GM13977 (cell line): Measurements from ENCODE around the gene KCND2.
"Not testable (repeated sequence)": the region's sequence is repeated elsewhere in the genome, so short reads cannot be mapped to it uniquely, and the experiment has no call there.

ENCODE experiments used
- DNase-seq: peaks from one replicate; pipeline ENCODE4 v3.0.0; 2012; ENCODE audit warnings: low spot score
- in situ Hi-C: fragments of 300-500 bp; cut with MboI; formaldehyde crosslinking; loops from one replicate; pipeline ENCODE4 v1.12.0; 2022; ENCODE audit warnings: low sequenced_read_pairs, low pct_unique_long_range_greater_than_20kb, mixed read lengths, inconsistent platforms; ENCODE audit not compliant: unreplicated experiment
- TF ChIP-seq, protein P1 (sequence below): IDR thresholded peaks from 2 replicates; pipeline ENCODE4 v1.5.1; 2012; ENCODE audit warnings: mild to moderate bottlenecking, control low read depth; ENCODE audit not compliant: insufficient read depth; ENCODE audit errors: extremely low read depth, missing control alignments

Gene KCND2

DNA sequence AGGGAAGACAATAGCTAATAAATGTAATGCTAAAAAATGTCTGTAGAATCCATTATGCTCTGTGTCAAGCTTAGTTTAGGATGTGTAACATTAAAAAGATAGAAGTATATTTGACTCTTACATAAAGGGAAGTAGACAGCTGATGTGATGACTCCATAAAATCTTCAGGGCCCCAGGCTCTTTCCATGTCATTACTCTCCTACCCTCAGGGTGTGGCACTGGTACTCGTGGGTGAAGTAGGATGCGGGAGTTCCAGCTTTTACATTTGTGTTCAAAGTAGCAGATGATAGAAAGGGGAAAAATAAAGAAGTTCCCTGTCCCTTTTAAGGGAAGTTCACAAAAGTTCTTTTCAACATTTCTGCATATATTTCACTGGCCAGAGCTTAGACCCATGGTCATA, 427.8 kb downstream of the KCND2 start:
- DNase-seq, result no peak
- in situ Hi-C loops, result no loop called here

DNA sequence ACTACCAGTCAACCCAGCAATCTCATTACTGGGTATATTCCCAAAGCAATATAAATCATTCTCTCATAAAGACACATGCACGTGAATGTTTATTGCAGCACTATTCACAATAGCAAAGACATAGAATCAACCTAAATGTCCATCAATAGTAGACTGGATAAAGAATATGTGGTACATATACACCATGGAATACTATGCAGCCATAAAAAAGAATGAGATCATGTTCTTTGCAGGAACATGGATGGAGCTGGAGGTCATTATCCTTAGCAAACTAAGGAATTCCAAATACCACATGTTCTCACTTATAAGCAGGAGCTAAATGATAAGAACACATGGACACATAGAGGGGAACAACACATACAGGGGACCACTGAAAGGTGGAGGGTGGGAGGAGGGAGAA, 429.4 kb downstream of the KCND2 start:
- DNase-seq, in situ Hi-C loops: not testable (repeated sequence)

More for the DNA sequence above, 427.8 kb downstream of the KCND2 start:
- TF ChIP-seq, protein P1, sequence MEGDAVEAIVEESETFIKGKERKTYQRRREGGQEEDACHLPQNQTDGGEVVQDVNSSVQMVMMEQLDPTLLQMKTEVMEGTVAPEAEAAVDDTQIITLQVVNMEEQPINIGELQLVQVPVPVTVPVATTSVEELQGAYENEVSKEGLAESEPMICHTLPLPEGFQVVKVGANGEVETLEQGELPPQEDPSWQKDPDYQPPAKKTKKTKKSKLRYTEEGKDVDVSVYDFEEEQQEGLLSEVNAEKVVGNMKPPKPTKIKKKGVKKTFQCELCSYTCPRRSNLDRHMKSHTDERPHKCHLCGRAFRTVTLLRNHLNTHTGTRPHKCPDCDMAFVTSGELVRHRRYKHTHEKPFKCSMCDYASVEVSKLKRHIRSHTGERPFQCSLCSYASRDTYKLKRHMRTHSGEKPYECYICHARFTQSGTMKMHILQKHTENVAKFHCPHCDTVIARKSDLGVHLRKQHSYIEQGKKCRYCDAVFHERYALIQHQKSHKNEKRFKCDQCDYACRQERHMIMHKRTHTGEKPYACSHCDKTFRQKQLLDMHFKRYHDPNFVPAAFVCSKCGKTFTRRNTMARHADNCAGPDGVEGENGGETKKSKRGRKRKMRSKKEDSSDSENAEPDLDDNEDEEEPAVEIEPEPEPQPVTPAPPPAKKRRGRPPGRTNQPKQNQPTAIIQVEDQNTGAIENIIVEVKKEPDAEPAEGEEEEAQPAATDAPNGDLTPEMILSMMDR, result no peak

DNA sequence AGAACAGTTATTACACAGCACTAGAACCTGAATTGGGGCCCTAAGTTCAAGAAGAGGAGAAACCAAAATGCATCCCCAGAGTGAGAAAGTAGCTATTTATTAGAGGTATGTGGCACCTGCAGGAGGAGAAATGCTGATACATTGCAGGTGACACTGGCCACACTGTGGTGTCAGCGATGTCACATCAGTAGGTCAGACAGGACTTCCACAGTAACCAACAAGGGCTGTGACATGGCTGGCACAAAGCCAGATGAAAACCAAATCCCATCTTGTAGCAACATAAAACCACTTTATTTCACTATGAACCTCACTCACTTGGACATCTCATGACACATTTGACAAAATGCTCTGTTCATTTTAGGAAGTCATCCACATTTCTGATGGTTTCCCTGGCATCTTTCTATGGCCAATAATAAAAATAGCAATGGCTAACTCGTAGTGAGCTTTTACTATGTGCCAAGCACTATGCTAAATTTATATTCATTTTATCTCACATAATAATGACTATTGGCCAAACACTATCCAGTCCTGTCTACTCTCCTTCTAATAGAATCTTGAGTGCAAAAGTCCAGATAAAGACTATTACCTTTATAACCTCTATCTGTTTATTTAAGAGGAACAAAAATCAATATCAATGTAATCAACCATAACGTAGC, 430.7 kb downstream of the KCND2 start:
- in situ Hi-C loops, result no loop called here
- DNase-seq, result no peak

DNA sequence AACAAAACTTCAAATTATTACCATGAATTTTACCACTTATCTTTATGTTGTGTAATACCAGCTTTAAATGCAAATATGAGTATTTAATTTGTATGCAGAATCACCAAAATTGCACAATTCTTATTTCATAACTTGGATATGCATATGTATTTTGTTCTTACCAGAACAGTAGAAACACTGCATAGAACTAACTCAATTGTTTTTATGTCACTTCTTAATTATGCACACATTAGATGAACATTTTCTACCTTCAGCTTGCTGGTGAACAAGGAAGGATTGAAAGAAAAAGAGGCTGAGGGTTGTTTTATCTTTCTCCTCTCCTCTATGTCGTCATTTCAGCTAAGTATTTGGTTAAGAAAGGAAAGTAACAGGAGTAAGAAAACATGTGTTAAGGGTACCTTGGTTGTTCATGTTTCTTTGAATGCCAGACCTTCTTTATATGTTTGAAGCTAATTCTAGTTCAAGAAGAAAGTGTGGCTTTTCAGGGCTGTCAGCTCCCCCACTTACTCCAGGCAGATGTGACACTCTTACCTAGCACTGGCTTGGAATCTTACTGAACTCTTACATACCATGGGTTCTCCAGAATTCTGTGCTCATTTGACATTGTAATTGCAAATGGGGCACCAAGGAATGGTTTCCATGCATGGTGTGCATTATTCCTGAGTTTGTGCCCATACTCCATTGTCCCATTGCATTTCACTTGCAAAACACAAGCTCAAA, 436.4 kb downstream of the KCND2 start:
- TF ChIP-seq, protein P1, result no peak
- in situ Hi-C loops, result no loop called here
- no peak for DNase-seq

More for the DNA sequence above, 430.7 kb downstream of the KCND2 start:
- TF ChIP-seq, protein P1, result no peak

DNA sequence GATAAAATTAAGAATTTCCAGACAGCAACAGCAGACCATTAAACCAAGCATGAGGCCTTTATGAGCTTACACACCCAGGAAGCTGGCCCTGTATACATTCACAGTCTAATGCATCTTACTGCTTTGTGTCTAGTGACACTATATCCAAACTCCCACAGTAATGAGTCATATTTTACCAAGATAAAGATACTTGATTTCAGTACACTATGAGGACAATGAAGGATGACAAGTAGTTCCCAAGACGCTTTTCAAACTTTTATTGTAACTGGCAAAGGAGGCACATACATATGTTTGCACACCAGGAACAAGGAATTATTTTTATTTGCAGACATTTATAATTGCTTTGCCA, 437.0 kb downstream of the KCND2 start:
- no peak for DNase-seq
- TF ChIP-seq, protein P1, result no peak
- in situ Hi-C loops, result no loop called here

DNA sequence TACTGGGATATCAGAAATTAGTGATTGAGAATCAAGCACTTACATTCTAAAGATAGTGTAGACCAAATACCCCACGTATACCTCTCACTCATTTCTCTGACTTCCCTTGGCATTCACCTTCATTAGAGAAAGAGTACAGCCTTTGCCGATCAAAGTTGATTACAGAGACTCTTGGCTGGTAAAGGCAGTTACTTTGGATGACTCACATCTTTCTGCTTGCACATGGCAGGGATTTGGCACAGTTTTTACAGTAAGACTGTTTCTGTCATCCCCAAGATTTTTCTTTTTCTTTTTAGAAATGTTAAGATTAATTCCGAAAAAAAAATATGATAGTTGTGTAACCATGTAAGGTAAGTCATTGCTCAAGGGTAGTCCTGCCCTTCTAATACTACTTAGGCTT, 442.0 kb downstream of the KCND2 start:
- TF ChIP-seq, protein P1, result no peak
- DNase-seq, result no peak
- in situ Hi-C loops, result no loop called here

DNA sequence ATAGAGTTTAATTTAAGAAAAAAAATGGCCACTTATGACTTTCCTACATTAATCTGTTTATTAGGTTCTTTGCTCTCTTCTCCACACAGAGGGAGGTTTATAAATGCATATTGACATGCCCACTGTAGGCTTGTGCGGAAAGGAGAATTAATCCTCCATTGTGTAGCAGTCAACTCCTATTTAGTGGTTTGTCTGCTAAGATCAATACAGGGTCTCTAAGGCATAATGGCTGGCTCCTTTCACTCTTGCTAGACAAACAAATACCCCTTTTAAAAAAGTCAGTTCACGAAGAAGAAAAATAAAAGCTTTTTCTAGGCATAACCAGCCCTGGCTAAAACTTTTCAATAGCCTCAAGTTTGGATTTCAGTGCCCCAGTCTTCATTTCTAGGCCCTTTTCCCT, 443.3 kb downstream of the KCND2 start:
- in situ Hi-C loops, result no loop called here
- TF ChIP-seq, protein P1, result no peak

More for the DNA sequence above, 443.3 kb downstream of the KCND2 start:
- DNase-seq, result no peak
